OCI-LY7 (cell line): ENCODE data around the gene CNIH3. TPM values are rescaled to one million over a fixed set of nuclear protein-coding genes. Genes with fewer than 3 reads are reported as not detected.

Experiments used
- BruUV-seq: library from RNA; stranded (reverse); fragments of 400-500 nt; replicated peaks from 2 replicates; lab custom pipeline; 2021; lab: Mats Ljungman, UMichigan
- CTCF ChIA-PET: fragments of 300-600 bp; sonication (Branson Sonifier 250); formaldehyde crosslinking; loops from one replicate; lab custom pipeline; 2022; ENCODE audit warnings: antibody characterized with exemption; ENCODE audit not compliant: unreplicated experiment; lab: Charles Lee
- POLR2A ChIA-PET: fragments of 300-600 bp; sonication (Branson Sonifier 250); formaldehyde crosslinking; loops from one replicate; lab custom pipeline; 2022; ENCODE audit warnings: antibody characterized with exemption; lab: Charles Lee
- DNase-seq: peaks from one replicate; pipeline ENCODE4 v3.0.0-alpha.2; 2015; ENCODE audit warnings: low spot score
- H2AFZ ChIP-seq: fragments of 200-600 bp; sonication (generic), shearing (Covaris generic); 2 replicates; pipeline ENCODE4 v1.6.1; 2014; ENCODE audit warnings: mild to moderate bottlenecking, antibody characterized with exemption, low read length, moderate library complexity
- H3K27ac ChIP-seq: fragments of 200-600 bp; sonication (generic); 2 replicates; pipeline ENCODE4 v1.5.1; 2014; ENCODE audit warnings: mixed run types, low read depth, mild to moderate bottlenecking, moderate library complexity, low read length, inconsistent platforms; ENCODE audit not compliant: poor library complexity, severe bottlenecking
- H3K36me3 ChIP-seq: fragments of 200-600 bp; sonication (generic); 2 replicates; pipeline ENCODE4 v1.6.1; 2014; ENCODE audit warnings: mild to moderate bottlenecking, antibody characterized with exemption, low read length, moderate library complexity, mixed read lengths; ENCODE audit not compliant: insufficient read depth
- H3K4me1 ChIP-seq: fragments of 200-600 bp; sonication (generic); 2 replicates; pipeline ENCODE4 v1.5.1; 2014; ENCODE audit warnings: mild to moderate bottlenecking, low read length; ENCODE audit not compliant: insufficient read depth, poor library complexity, severe bottlenecking
- H3K4me2 ChIP-seq: fragments of 200-600 bp; sonication (generic); 2 replicates; pipeline ENCODE4 v1.6.1; 2014; ENCODE audit warnings: mild to moderate bottlenecking, low read length
- H3K4me3 ChIP-seq: fragments of 200-600 bp; sonication (generic); 2 replicates; pipeline ENCODE4 v1.5.1; 2014; ENCODE audit warnings: mild to moderate bottlenecking, low read depth, low read length; ENCODE audit not compliant: poor library complexity, severe bottlenecking
- H3K79me2 ChIP-seq: fragments of 200-600 bp; sonication (generic); 2 replicates; pipeline ENCODE4 v1.6.1; 2016; ENCODE audit warnings: low read depth, mild to moderate bottlenecking, low read length, moderate library complexity, mixed read lengths; ENCODE audit not compliant: insufficient read depth
- H3K9me2 ChIP-seq: fragments of 200-600 bp; sonication (generic); 2 replicates; pipeline ENCODE4 v1.6.1; 2016; ENCODE audit warnings: mild to moderate bottlenecking, low read length, mixed read lengths; ENCODE audit not compliant: insufficient read depth
- H3K9me3 ChIP-seq: fragments of 200-600 bp; sonication (generic); 2 replicates; pipeline ENCODE4 v1.6.1; 2014; ENCODE audit warnings: mild to moderate bottlenecking, mixed run types, low read length, mixed read lengths
- H4K20me1 ChIP-seq: fragments of 200-600 bp; sonication (generic); 2 replicates; pipeline ENCODE4 v1.6.1; 2014; ENCODE audit warnings: mild to moderate bottlenecking, antibody characterized with exemption, low read length, moderate library complexity, mixed read lengths; ENCODE audit not compliant: insufficient read depth
- EZH2phosphoT487 ChIP-seq: fragments of 200-600 bp; sonication (generic); IDR thresholded peaks from 2 replicates; pipeline ENCODE4 v1.6.1; 2018; ENCODE audit warnings: low read depth, borderline replicate concordance, mild to moderate bottlenecking, mixed run types, antibody characterized with exemption, low read length, moderate library complexity, mixed read lengths
- intact Hi-C: fragments of 100-400 bp; cut with micrococcal nuclease; formaldehyde crosslinking; loops from one replicate; pipeline ENCODE4 v1.10.0; 2022; ENCODE audit not compliant: unreplicated experiment
- total RNA-seq, 2 experiments: library from RNA; depleted of rRNA in 1 of 2; stranded (reverse); fragments of >200 nt in 1 of 2; shearing (Covaris generic) in 1 of 2; gene quantifications; 2 replicates each; pipeline ENCODE4 v1.2.3, GENCODE V29; 2014 to 2022
- TF ChIP-seq, protein P1 (sequence below): fragments of 200-600 bp; sonication (generic); conservative IDR thresholded peaks from 2 replicates; pipeline ENCODE4 v1.5.1; 2014; ENCODE audit warnings: mild to moderate bottlenecking, antibody characterized with exemption, low read length, moderate library complexity, mixed read lengths

The CNIH3 gene
- total RNA-seq, 2 experiments from 2014 or later = 1.9 to 2.4 TPM

DNA sequence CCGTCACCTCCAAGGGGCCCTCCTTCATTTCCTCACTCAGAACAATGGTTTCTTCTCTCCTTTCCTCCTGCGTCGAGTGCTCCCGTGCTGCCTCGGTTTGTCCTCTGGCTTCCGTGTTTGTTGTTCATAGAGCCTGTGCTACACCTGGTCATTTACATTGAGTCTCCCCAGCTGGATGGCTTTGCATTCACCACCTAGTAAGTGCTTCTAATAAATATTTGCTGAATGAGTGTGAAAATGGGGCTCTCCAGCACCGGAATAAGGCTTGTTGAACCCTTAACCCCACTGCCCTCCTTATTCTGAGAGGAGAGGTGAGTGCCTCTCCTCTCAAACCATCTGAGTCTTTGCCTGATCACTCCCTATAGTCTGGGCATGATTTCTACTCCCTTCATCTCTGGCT, 104.9 kb downstream of the CNIH3 start:
- no peaks in the 10 kb centered on the region for H4K20me1 ChIP-seq
- POLR2A ChIA-PET = no interaction called here
- H3K79me2 ChIP-seq = no peaks in the 10 kb centered on the region
- H3K4me1 ChIP-seq = no peaks in the 10 kb centered on the region
- H3K9me3 ChIP-seq = no peaks in the 10 kb centered on the region
- no peaks in the 10 kb centered on the region for H3K9me2 ChIP-seq
- H3K4me2 ChIP-seq = no peak overlapping the region
- no peak overlapping the region for H2AFZ ChIP-seq
- H3K36me3 ChIP-seq = no peaks in the 10 kb centered on the region
- H3K27ac ChIP-seq = no peak overlapping the region
- DNase-seq = no peak
- no TSS peak for BruUV-seq
- CTCF ChIA-PET = no interaction called here
- H3K4me3 ChIP-seq = no peak overlapping the region
- intact Hi-C loops = no loop called here
- TF ChIP-seq, protein P1, sequence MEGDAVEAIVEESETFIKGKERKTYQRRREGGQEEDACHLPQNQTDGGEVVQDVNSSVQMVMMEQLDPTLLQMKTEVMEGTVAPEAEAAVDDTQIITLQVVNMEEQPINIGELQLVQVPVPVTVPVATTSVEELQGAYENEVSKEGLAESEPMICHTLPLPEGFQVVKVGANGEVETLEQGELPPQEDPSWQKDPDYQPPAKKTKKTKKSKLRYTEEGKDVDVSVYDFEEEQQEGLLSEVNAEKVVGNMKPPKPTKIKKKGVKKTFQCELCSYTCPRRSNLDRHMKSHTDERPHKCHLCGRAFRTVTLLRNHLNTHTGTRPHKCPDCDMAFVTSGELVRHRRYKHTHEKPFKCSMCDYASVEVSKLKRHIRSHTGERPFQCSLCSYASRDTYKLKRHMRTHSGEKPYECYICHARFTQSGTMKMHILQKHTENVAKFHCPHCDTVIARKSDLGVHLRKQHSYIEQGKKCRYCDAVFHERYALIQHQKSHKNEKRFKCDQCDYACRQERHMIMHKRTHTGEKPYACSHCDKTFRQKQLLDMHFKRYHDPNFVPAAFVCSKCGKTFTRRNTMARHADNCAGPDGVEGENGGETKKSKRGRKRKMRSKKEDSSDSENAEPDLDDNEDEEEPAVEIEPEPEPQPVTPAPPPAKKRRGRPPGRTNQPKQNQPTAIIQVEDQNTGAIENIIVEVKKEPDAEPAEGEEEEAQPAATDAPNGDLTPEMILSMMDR = no peak
- TF ChIP-seq EZH2phosphoT487 = no peak

DNA sequence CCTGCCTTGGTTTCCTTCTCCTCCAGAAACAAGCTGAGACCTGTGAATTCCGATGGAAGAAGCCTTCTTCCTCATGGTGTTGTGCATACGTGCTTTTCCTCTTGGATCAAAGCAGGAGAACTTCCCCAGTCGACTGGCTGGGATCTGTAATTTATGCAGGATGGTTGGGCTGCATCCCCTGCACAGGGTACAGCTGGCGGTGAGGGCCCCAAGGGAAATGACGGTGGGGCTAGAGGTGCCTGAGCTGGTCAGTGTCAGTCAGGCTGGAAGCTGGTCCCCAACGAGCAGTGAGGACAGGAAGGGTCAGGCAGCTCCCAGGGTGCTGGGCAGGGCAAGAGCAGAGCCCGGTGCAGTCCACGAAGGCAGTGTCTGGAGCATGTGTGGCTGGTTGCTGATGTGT, 106.7 kb downstream of the CNIH3 start:
- POLR2A ChIA-PET = no interaction called here
- Histone ChIP-seq H3K79me2 (no peaks in the 10 kb centered on the region), H2AFZ (no peak overlapping the region), H3K9me2 (no peaks in the 10 kb centered on the region), H3K4me2 (no peak overlapping the region), H3K4me3 (no peak overlapping the region), H3K4me1 (no peaks in the 10 kb centered on the region), H3K36me3 (no peaks in the 10 kb centered on the region), H3K9me3 (no peaks in the 10 kb centered on the region), H4K20me1 (no peaks in the 10 kb centered on the region), H3K27ac (no peak overlapping the region)
- no peak for DNase-seq
- CTCF ChIA-PET = no interaction called here
- no peak for TF ChIP-seq EZH2phosphoT487
- TF ChIP-seq, protein P1 = no peak
- no TSS peak for BruUV-seq
- intact Hi-C loops = no loop called here

DNA sequence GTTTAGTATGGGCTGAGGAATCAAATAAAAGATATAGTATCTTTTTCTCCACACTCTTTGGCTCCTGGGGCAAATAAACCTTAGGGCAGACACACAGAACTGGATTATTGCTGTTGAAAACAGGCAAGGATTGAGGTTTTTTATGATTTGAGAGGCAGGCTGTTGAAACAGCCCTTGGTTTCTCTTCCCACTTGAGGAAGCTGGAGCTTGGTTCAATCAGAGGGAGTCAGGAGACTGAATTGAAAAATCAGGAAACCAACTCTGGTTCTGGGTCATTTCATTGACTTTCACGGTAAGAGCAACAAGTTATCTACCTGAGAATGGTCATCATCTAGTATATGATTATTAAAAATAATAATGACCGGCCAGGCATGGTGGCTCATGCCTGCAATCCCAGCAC, 108.4 kb downstream of the CNIH3 start:
- H3K27ac ChIP-seq = no peak overlapping the region
- CTCF ChIA-PET = no interaction called here
- H3K9me2 ChIP-seq = no peaks in the 10 kb centered on the region
- H3K4me2 ChIP-seq = no peak overlapping the region
- TF ChIP-seq, protein P1 = no peak
- TF ChIP-seq EZH2phosphoT487 = no peak
- DNase-seq = no peak
- intact Hi-C loops = no loop called here
- no peaks in the 10 kb centered on the region for H3K9me3 ChIP-seq
- H3K4me1 ChIP-seq = no peaks in the 10 kb centered on the region
- H4K20me1 ChIP-seq = no peaks in the 10 kb centered on the region
- H2AFZ ChIP-seq = no peak overlapping the region
- H3K79me2 ChIP-seq = no peaks in the 10 kb centered on the region
- H3K4me3 ChIP-seq = no peak overlapping the region
- no TSS peak for BruUV-seq
- H3K36me3 ChIP-seq = no peaks in the 10 kb centered on the region
- POLR2A ChIA-PET = interaction anchor here (0.8 kb wide), 1 partner anchor 24 kb away, joined by 3 read pairs; no protein-coding TSS in a partner anchor
